Activated CD4-positive, alpha-beta T cell treated with anti-CD3 and anti-CD28 coated beads, Interleukin-2, amount 50 U/mL, for 24 hours (primary cell): ENCODE results near the gene SLC30A1.

Experiments
- DNase-seq, 2 donors: peaks; one replicate each; pipeline ENCODE4 v3.0.0-alpha.2; 2020; ENCODE audit warnings: low read depth in 1 of 2, low spot score in 1 of 2

Gene SLC30A1

GRCh38 chr1:211526101-211526500 lies 52.9 kb downstream of the SLC30A1 start:
- no peak for DNase-seq

DNA sequence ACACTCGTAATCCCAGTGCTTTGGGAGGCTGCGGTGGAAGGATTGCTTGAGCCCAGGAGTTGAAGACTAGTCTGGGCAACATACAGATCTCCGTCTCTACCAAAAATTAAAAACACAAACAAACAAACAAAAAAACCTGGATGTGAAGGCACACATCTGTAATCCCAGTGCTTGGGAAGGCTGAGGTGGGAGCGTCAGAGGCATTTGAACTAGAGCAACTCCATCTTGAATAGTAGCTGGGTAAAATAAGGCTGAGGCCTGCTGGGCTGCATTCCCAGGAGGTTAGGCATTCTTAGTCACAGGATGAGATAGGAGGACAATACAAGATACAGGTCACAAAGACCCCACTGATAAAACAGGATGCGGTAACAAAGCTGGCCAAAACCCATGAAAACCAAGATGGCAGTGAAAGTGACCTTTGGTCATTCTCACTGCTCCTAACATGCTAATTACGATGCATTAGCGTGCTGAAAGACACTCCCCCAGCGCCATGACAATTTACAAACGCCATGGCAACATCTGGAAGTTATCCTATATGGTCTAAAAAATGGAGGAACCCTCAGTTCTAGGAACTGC lies 53.8 kb downstream of the SLC30A1 start:
- DNase-seq, result no peak

DNA sequence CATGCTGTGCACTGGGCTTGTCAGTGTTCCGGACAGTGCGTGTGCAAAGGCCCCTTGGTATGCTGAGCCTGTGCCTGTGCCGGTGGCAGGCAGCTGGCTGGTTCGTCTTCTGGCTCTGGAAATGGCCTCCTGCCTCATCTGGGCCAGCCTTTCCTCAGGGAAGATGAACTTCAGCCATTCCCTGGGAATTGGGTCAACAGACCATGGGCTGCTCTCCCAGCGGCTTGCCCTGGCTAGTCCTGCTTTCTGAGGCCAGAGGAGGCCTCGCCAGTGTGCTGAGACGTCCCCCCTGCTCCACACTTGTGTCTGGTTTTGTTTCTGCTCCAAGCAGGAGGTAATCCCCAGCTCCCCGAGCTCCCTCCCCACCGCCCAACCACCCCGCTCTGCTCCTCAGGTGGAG lies 54.4 kb downstream of the SLC30A1 start:
- DNase-seq, result no peak

- DNase-seq, result no peak
Observed at GRCh38 chr1:211522804-211523203, 56.2 kb downstream of the SLC30A1 start.
